Brain microvascular endothelial cell (primary cell): ENCODE data around the gene NLK.

Source experiments
- DNase-seq: peaks from one replicate; pipeline ENCODE4 v3.0.0-alpha.2; 2020
- H3K27ac ChIP-seq: fragments of 250-450 bp; sonication (Bioruptor Pico); 2 replicates; pipeline ENCODE4 v1.5.1; 2020; ENCODE audit warnings: mild to moderate bottlenecking, moderate library complexity
- H3K27me3 ChIP-seq: fragments of 250-450 bp; sonication (Bioruptor Pico); replicated peaks from 2 replicates; pipeline ENCODE4 v1.5.1; 2020; ENCODE audit warnings: mild to moderate bottlenecking
- H3K36me3 ChIP-seq: fragments of 250-450 bp; sonication (Bioruptor Pico); replicated peaks from 2 replicates; pipeline ENCODE4 v1.5.1; 2020; ENCODE audit warnings: mild to moderate bottlenecking
- H3K4me3 ChIP-seq: 2 replicates; pipeline ENCODE4 v1.5.1; 2011; ENCODE audit warnings: low read depth, mild to moderate bottlenecking, control low read depth, low read length, moderate library complexity
- in situ Hi-C: cut with HindIII; loops from 2 replicates; pipeline ENCODE4 v1.10.0; 2017; ENCODE audit warnings: low sequenced_read_pairs, low pct_ligation_motif_present
- TF ChIP-seq, protein P1 (sequence below): IDR thresholded peaks from 2 replicates; pipeline ENCODE4 v1.5.1; 2011; ENCODE audit warnings: low read depth, mild to moderate bottlenecking, moderate library complexity, low read length, control low read depth, inconsistent platforms; ENCODE audit errors: missing control alignments

The NLK gene

DNA sequence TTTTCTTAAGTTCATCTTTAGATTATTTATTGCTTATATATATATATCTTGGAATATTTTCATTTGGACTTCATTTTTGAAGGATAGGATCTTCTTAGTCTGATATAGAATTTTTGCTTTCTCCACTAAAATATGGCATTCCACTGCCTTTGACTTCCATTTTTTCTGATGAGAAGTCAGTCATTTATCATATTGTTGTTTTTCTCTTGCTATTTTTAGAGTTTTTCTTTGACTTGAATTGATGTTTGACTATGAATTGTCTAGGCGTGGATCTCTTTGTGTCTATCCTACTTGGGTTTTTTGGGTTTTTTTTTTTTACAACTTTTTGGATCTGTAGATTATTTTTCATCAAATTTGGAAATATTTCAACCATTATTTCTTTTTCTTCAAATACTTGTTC lies 67.7 kb downstream of the NLK start:
- in situ Hi-C loops, result no loop called here
- Histone ChIP-seq H3K4me3 (no peak overlapping the region), H3K27ac (no peak overlapping the region), H3K36me3 (no peaks in the 10 kb centered on the region), H3K27me3 (no peaks in the 10 kb centered on the region)
- no peak for DNase-seq
- TF ChIP-seq, protein P1, sequence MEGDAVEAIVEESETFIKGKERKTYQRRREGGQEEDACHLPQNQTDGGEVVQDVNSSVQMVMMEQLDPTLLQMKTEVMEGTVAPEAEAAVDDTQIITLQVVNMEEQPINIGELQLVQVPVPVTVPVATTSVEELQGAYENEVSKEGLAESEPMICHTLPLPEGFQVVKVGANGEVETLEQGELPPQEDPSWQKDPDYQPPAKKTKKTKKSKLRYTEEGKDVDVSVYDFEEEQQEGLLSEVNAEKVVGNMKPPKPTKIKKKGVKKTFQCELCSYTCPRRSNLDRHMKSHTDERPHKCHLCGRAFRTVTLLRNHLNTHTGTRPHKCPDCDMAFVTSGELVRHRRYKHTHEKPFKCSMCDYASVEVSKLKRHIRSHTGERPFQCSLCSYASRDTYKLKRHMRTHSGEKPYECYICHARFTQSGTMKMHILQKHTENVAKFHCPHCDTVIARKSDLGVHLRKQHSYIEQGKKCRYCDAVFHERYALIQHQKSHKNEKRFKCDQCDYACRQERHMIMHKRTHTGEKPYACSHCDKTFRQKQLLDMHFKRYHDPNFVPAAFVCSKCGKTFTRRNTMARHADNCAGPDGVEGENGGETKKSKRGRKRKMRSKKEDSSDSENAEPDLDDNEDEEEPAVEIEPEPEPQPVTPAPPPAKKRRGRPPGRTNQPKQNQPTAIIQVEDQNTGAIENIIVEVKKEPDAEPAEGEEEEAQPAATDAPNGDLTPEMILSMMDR, result no peak

DNA sequence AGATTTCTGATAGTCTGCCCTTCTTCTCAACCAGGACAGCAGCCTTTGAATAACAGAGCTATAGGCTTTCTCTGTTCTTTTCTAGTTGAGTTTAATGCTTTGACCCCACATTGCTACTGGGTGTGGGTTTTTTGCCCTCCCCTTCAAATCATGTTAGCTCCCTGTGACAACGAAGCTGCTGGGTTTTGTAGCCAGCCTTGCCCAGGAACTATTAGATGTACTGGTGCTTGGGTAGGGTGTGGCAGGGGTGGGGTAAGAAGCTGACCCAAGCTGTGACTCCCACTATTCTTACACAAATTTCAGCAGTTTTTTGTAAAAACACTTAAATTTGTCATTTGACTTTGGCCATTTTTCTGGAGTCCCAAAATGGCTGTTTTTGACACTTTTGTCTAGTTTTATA lies 69.7 kb downstream of the NLK start:
- no peaks in the 10 kb centered on the region for H3K36me3 ChIP-seq
- no peak overlapping the region for H3K4me3 ChIP-seq
- no peak overlapping the region for H3K27ac ChIP-seq
- TF ChIP-seq, protein P1, result no peak
- DNase-seq, result no peak
- no peaks in the 10 kb centered on the region for H3K27me3 ChIP-seq
- in situ Hi-C loops, result no loop called here

DNA sequence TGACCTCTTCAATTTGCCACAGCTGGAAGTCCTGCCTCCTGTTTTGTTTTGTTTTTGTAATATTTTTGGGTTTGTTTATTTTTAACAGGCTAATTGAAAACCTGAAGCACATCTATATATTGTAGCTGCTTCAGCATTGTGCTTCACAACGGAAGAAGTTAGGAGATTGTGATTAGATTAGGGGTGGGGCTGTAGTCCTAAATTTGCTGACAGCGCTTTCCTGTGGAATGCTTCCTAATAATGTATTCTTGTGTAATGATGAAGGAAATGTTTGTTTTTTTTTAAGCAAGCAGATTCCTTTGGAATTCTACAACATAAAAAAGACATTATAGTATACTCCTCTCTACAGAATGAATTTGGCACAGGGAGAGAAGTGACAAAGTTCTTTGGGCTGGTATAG lies 70.1 kb downstream of the NLK start:
- no peak overlapping the region for H3K4me3 ChIP-seq
- no peak overlapping the region for H3K27ac ChIP-seq
- in situ Hi-C loops, result no loop called here
- no peaks in the 10 kb centered on the region for H3K27me3 ChIP-seq
- TF ChIP-seq, protein P1, result no peak
- H3K36me3 ChIP-seq, result no peaks in the 10 kb centered on the region
- DNase-seq, result peak; percentile 1

DNA sequence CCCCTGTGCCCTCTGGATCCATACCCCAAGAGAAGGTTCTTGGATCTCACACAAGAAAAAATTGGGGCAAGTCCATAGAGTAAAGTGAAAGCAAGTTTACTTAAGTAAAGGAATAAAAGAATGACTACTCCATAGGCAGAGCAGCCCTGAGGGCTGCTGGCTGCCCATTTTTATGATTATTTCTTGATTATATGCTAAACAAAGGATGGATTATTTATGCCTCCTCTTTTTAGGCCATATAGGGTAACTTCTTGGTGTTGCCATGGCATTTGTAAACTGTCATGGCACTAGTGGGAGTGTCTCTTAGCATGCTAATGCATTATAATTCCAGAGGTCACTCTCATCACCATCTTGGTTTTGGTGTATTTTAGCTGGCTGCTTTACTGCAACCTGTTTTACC lies 70.8 kb downstream of the NLK start:
- Histone ChIP-seq H3K36me3 (no peaks in the 10 kb centered on the region), H3K27ac (no peak overlapping the region), H3K27me3 (no peaks in the 10 kb centered on the region), H3K4me3 (no peak overlapping the region)
- in situ Hi-C loops, result no loop called here
- no peak for DNase-seq
- TF ChIP-seq, protein P1, result no peak

DNA sequence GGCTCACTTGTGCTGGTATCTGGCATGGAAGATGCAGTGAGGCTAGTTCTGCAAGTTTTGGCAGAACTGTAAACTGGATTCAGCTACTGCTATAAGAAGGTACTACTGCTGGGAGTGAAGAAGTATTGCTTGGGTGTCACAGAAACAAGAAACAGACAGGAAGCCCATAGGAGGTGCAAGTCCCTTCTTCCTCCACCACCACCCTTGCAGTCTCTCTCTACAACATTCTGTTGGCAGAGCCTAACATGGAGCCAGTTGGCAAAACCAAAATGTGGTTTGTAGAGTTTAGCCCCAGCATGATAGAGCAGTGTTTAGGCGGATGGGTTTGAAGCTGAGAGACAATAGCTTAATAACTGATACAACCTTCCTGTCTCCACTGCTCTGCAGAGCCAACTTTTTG lies 72.6 kb downstream of the NLK start:
- Histone ChIP-seq H3K27me3 (no peaks in the 10 kb centered on the region), H3K4me3 (no peak overlapping the region), H3K27ac (no peak overlapping the region), H3K36me3 (no peaks in the 10 kb centered on the region)
- in situ Hi-C loops, result no loop called here
- DNase-seq, result no peak
- TF ChIP-seq, protein P1, result no peak

DNA sequence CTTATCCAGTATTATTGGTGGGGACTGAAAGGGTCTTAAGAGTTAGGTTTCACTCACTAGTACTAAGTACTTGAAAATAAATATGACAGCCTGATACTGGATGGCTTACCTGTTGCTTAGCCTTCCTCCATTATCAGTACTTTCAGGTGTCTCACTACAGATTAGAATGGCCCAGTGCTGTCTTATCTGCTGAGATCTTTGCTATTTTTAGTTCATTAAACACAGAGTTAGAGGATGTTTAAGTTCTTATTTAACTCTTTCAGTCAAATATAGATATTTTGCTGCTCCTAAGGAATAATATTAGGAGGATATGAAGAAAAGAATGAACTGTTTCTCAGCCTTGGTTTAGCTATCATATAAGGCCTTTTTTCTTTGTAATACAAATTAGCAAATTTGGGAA lies 74.8 kb downstream of the NLK start:
- TF ChIP-seq, protein P1, result no peak
- Histone ChIP-seq H3K27me3 (no peaks in the 10 kb centered on the region), H3K4me3 (no peak overlapping the region), H3K27ac (no peak overlapping the region), H3K36me3 (no peaks in the 10 kb centered on the region)
- DNase-seq, result no peak
- in situ Hi-C loops, result no loop called here
